NOMO-1 treated with DMSO at 0.1 percent for 48 hours (cell line): ENCODE results near the gene AUH.

Source experiments
- DNase-seq: peaks from one replicate; lab custom pipeline; 2025; ENCODE audit not compliant: unreplicated experiment; lab: John Stamatoyannopoulos, UW

Gene AUH

GRCh38 chr9:91255327-91255726 is 106.4 kb downstream of the AUH start:
- DNase-seq = no peak

GRCh38 chr9:91253488-91253887 is 108.2 kb downstream of the AUH start:
- DNase-seq = no peak

DNA sequence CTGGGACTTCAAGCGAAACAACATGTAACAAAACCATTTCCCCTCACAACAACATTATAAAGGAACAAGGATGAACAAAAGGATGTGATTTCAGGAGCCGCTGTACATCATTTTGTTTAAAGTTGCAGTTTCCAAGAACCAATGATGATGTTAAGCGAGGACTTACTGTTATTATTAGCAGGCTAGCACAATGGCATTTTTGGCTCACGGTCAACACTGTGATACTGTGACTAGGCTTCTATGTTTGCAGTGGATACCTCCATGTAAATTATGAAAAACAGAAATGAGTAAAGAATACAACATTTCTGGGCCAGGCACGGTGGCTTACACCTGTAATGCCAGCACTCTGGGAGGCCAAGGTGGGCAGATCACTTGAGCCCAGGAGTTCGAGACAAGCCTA is 113.0 kb downstream of the AUH start:
- DNase-seq = no peak

- no peak for DNase-seq
Measured at GRCh38 chr9:91247278-91247677, 114.4 kb downstream of the AUH start.

- no peak for DNase-seq
Measured at GRCh38 chr9:91246846-91247245, 114.9 kb downstream of the AUH start.

GRCh38 chr9:91245431-91246313 is 116.0 kb downstream of the AUH start:
- DNase-seq = no peak

GRCh38 chr9:91243029-91243428 is 118.7 kb downstream of the AUH start:
- no peak for DNase-seq

GRCh38 chr9:91241909-91242308 is 119.8 kb downstream of the AUH start:
- DNase-seq = no peak

GRCh38 chr9:91240596-91241165 is 121.0 kb downstream of the AUH start:
- no peak for DNase-seq

GRCh38 chr9:91239367-91240111 is 122.2 kb downstream of the AUH start:
- no peak for DNase-seq

DNA sequence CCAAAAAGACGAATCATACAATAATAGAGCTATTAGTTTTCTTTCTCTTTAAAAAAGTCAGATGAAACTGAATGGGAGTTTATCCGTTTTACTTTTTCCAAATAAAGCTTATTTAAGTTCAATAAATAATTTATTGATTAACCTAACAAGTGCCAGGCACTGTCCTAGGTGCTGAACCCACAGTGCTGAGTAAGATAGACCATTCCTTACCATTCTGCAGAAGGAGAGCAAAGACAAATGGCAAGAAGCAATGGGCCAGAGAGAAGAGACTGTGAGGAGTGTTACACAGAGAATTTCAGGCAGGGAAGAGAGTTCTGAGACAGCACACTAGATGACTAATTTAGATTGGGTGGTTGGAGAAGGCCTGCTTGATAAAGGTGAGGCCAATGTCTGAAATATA is 127.2 kb downstream of the AUH start:
- DNase-seq = no peak

DNA sequence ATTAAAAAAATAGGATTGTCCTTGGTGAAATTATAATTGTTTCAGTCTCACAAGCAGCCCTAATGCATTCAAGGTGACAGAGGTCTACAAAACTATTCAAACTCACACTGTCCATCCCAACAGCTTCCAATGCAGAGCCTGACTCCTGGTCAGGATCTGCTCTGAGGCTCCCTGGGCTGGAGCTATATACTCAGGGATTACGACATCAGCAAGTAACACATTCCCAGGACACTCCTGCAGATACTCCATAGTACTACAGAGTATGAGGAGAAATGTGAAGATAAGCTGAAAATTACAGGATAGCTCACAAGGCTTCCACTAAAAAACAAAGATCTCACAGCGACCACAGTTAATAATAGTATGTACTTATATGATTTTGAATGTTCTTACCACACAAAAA is 130.1 kb downstream of the AUH start:
- no peak for DNase-seq

DNA sequence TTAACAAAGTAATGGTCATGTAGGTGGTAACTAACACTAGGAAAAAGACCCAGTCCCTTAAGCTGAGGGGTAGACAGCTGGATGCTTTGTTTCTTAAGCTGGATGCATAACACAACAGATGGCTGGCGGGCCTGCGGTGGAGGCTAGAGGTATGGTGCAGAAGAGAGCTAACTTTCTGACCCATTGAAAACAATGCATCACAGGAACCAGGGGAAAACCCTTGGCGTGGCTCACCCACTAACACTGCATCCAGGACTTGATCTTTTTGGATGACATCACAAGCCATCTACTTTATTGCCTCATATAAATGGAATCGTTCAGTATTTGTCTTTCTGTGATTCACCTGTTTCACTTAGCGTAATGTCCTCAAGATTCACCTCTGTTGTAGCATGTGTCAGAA is 138.7 kb downstream of the AUH start:
- DNase-seq = no peak

GRCh38 chr9:91222457-91222856 is 139.3 kb downstream of the AUH start:
- DNase-seq = no peak

GRCh38 chr9:91221332-91221731 is 140.4 kb downstream of the AUH start:
- no peak for DNase-seq

GRCh38 chr9:91220491-91221135 is 141.1 kb downstream of the AUH start:
- no peak for DNase-seq

GRCh38 chr9:91220021-91220420 is 141.7 kb downstream of the AUH start:
- no peak for DNase-seq

GRCh38 chr9:91219557-91219956 is 142.2 kb downstream of the AUH start:
- no peak for DNase-seq

- no peak for DNase-seq
Measured at GRCh38 chr9:91217388-91217787, 144.3 kb downstream of the AUH start.

- DNase-seq = no peak
Measured at GRCh38 chr9:91214867-91215266, 146.9 kb downstream of the AUH start.

- DNase-seq = no peak
Measured at GRCh38 chr9:91214086-91214485, 147.6 kb downstream of the AUH start.
